ENCODE results near the gene RNF224. TPM values are rescaled to one million over a fixed set of nuclear protein-coding genes. Genes with fewer than 3 reads are reported as not detected.

Gene RNF224
- total and polyA plus RNA-seq, 4 donors: not detected

DNA sequence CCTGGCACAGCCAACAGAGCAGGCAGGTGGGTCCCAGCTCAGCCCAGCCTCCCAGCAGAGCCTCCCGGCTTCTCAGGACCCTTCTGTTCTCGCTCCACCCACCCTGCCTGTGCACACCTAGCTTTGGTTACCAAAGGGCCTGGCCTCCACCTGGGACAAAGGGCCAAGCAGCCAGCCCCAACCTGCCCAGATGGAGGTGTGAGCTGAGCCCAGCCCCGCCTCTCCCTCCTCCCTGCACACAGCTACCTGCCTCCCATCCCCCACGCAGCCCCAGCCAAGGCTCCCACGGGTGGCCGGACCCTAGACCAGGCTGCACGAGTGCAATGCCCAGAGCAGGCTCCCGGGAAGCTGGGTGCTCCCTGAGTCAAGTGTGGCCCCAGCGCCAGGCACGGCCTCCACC is 32.4 kb upstream of the RNF224 start:
- WGBS: 57% methylated on average over 10 of the region's 10 CpGs
- Histone ChIP-seq H3K27ac (ENCODE audit: low read depth in 1 of 2, low read length in 2 of 2) (peak overlapping the region in 1 of 2 donors; percentile 41), H3K27me3 (ENCODE audit: control insufficient read depth in 4 of 4, insufficient read depth in 4 of 4, low read length in 3 of 4) (no peaks in the 10 kb centered on the region), H3K9me3 (ENCODE audit: control insufficient read depth in 4 of 4, low read length in 3 of 4) (no peaks in the 10 kb centered on the region), H3K4me3 (ENCODE audit: low read depth in 1 of 3, low read length in 3 of 3) (peak overlapping the region in 1 of 3 donors; percentile 11), H3K4me1 (ENCODE audit: control insufficient read depth in 4 of 4, insufficient read depth in 4 of 4, low read length in 3 of 4) (peaks cover 24 to 75% (median 57%) of the 10 kb centered on the region in 4 donors), H3K36me3 (ENCODE audit: control insufficient read depth in 4 of 4, insufficient read depth in 3 of 4, low read depth in 1 of 4, low read length in 3 of 4) (peaks cover 2 to 16% (median 5%) of the 10 kb centered on the region in 4 donors), H3K9ac (ENCODE audit: low read depth in 1 of 2, low read length in 2 of 2) (peak overlapping the region in 1 of 2 donors; percentile 10)
- no peak for DNase-seq (ENCODE audit: low spot score)
- TF ChIP-seq JUND (IDR thresholded peaks at IDR 0.05): no peak
- TF ChIP-seq, protein P1, sequence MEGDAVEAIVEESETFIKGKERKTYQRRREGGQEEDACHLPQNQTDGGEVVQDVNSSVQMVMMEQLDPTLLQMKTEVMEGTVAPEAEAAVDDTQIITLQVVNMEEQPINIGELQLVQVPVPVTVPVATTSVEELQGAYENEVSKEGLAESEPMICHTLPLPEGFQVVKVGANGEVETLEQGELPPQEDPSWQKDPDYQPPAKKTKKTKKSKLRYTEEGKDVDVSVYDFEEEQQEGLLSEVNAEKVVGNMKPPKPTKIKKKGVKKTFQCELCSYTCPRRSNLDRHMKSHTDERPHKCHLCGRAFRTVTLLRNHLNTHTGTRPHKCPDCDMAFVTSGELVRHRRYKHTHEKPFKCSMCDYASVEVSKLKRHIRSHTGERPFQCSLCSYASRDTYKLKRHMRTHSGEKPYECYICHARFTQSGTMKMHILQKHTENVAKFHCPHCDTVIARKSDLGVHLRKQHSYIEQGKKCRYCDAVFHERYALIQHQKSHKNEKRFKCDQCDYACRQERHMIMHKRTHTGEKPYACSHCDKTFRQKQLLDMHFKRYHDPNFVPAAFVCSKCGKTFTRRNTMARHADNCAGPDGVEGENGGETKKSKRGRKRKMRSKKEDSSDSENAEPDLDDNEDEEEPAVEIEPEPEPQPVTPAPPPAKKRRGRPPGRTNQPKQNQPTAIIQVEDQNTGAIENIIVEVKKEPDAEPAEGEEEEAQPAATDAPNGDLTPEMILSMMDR (IDR thresholded peaks at IDR 0.05; ENCODE audit: low read depth, low read length, missing input control): no peak
- TF ChIP-seq HNF4A (conservative IDR thresholded peaks at IDR 0.05): no peak
- TF ChIP-seq HNF4G (IDR thresholded peaks at IDR 0.05): no peak
- TF ChIP-seq, protein P2, sequence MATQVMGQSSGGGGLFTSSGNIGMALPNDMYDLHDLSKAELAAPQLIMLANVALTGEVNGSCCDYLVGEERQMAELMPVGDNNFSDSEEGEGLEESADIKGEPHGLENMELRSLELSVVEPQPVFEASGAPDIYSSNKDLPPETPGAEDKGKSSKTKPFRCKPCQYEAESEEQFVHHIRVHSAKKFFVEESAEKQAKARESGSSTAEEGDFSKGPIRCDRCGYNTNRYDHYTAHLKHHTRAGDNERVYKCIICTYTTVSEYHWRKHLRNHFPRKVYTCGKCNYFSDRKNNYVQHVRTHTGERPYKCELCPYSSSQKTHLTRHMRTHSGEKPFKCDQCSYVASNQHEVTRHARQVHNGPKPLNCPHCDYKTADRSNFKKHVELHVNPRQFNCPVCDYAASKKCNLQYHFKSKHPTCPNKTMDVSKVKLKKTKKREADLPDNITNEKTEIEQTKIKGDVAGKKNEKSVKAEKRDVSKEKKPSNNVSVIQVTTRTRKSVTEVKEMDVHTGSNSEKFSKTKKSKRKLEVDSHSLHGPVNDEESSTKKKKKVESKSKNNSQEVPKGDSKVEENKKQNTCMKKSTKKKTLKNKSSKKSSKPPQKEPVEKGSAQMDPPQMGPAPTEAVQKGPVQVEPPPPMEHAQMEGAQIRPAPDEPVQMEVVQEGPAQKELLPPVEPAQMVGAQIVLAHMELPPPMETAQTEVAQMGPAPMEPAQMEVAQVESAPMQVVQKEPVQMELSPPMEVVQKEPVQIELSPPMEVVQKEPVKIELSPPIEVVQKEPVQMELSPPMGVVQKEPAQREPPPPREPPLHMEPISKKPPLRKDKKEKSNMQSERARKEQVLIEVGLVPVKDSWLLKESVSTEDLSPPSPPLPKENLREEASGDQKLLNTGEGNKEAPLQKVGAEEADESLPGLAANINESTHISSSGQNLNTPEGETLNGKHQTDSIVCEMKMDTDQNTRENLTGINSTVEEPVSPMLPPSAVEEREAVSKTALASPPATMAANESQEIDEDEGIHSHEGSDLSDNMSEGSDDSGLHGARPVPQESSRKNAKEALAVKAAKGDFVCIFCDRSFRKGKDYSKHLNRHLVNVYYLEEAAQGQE (IDR thresholded peaks at IDR 0.05): no peak
- TF ChIP-seq GABPA (IDR thresholded peaks at IDR 0.05 in 1 of 2, conservative IDR thresholded peaks at IDR 0.05 in 1 of 2): no peak
- no peak for TF ChIP-seq TAF1 (conservative IDR thresholded peaks at IDR 0.05)

DNA sequence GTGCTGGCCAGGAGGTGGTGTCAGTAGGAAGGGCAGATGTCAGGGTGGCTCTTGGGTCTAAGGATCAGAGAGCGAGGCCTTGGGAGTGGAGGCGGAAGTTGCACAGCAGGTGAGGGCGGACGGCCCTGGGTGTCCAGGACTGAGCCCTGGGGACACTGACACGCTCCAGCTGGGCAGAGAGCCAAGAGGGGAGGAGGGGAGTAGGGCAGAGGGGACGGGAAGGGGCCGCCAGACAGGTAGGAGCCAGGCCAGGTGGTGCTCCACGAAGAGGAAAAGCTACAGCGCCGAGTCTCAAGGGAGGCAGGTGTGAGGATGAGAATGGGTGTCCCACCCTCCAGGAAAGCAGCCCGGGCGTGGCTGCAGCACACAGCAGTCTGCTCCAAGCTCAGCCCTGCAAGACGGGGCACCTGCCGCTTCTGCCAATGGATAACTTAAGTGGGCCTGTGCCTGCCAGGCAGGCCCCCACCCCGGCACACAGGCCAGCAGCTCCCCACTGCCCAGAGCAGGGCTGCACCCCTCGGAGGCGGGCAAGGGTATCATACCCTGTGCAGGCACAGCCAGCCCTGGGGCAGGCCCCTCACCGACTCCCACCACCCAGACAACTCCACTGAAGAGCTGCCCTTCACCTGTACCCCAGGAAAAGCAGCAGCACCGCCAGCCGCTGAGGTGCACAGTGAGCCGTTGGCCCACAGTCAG is 31.6 kb upstream of the RNF224 start:
- peak; percentile 56 for DNase-seq (ENCODE audit: low spot score)
- Histone ChIP-seq H3K4me3 (ENCODE audit: low read depth in 1 of 3, low read length in 3 of 3) (peak overlapping the region in 2 of 3 donors; percentile 11 to 28), H3K27ac (ENCODE audit: low read depth in 1 of 2, low read length in 2 of 2) (peak overlapping the region in 1 of 2 donors; percentile 41), H3K36me3 (ENCODE audit: control insufficient read depth in 4 of 4, insufficient read depth in 3 of 4, low read depth in 1 of 4, low read length in 3 of 4) (peaks cover 0 to 12% (median 3%) of the 10 kb centered on the region in 4 donors), H3K4me1 (ENCODE audit: control insufficient read depth in 4 of 4, insufficient read depth in 4 of 4, low read length in 3 of 4) (peaks cover 21 to 67% (median 50%) of the 10 kb centered on the region in 4 donors), H3K27me3 (ENCODE audit: control insufficient read depth in 4 of 4, insufficient read depth in 4 of 4, low read length in 3 of 4) (no peaks in the 10 kb centered on the region), H3K9ac (ENCODE audit: low read depth in 1 of 2, low read length in 2 of 2) (no peak overlapping the region), H3K9me3 (ENCODE audit: control insufficient read depth in 4 of 4, low read length in 3 of 4) (no peaks in the 10 kb centered on the region)
- TF ChIP-seq JUND (IDR thresholded peaks at IDR 0.05): no peak
- TF ChIP-seq, protein P2 (IDR thresholded peaks at IDR 0.05): no peak
- TF ChIP-seq HNF4A (conservative IDR thresholded peaks at IDR 0.05): peak in 1 of 2 donors; percentile 59
- no peak for TF ChIP-seq FOXA1 (IDR thresholded peaks at IDR 0.05)
- TF ChIP-seq RXRA (IDR thresholded peaks at IDR 0.05): peak in 1 of 2 donors; percentile 53
- no peak for TF ChIP-seq EGR1 (IDR thresholded peaks at IDR 0.05; ENCODE audit: low read depth in 2 of 2)
- TF ChIP-seq, protein P3, sequence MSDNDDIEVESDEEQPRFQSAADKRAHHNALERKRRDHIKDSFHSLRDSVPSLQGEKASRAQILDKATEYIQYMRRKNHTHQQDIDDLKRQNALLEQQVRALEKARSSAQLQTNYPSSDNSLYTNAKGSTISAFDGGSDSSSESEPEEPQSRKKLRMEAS (IDR thresholded peaks at IDR 0.05): no peak
- TF ChIP-seq YY1 (IDR thresholded peaks at IDR 0.05): no peak
- peak in 1 of 2 donors; percentile 21 for TF ChIP-seq GABPA (IDR thresholded peaks at IDR 0.05 in 1 of 2, conservative IDR thresholded peaks at IDR 0.05 in 1 of 2)
- WGBS: 56% methylated on average over 21 of the region's 21 CpGs
